T-helper 1 cell (primary cell): ENCODE measurements around the gene MYO16.

ENCODE experiments used
- DNase-seq, 5 donors: peaks; one replicate each; pipeline ENCODE4 v3.0.0-alpha.2; 2012 to 2020

Gene MYO16

DNA sequence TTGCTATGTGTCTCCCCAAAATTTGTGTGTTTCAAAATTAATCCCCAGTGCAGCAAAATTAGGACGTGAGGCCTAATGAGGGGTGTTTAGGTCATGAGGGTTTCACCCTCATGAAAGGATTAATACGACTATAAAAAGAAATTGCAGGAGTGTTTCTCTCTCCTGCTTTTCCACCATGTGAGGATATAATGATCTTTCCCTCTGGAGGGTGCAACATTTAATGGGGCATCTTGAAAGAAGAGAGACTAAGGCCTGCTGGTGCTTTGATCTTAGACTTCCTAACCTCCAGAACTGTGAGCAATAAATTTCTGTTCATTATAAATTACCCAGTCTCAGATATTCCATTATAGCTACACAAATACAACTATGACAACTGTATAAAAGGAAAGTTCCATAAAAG, 183.2 kb downstream of the MYO16 start:
- no peak for DNase-seq

- no peak for DNase-seq
Observed at GRCh38 chr13:108813587-108814170, 184.3 kb downstream of the MYO16 start.

GRCh38 chr13:108816375-108816774, 187.0 kb downstream of the MYO16 start:
- no peak for DNase-seq

- DNase-seq: no peak
Observed at GRCh38 chr13:108827646-108828045, 198.2 kb downstream of the MYO16 start.

GRCh38 chr13:108828086-108828815, 198.8 kb downstream of the MYO16 start:
- DNase-seq: no peak

DNA sequence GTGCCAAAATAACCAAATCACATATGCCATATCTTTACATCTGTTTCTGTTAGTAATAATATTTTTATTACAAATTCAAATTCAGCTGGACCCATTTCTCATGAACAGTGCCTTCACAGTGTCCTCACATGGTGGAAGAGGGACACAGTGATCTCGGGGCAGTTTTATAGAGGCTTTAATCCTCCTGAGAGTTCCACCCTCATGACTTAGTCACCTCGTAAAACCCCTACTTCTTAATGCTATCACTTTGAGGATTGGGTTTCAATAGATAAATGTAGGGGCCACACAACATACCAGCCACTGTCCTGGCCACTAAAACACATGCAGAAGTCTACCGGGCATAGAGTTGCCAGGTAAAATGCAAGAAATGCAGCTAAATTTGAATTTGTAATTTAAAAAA, 201.5 kb downstream of the MYO16 start:
- DNase-seq: no peak

DNA sequence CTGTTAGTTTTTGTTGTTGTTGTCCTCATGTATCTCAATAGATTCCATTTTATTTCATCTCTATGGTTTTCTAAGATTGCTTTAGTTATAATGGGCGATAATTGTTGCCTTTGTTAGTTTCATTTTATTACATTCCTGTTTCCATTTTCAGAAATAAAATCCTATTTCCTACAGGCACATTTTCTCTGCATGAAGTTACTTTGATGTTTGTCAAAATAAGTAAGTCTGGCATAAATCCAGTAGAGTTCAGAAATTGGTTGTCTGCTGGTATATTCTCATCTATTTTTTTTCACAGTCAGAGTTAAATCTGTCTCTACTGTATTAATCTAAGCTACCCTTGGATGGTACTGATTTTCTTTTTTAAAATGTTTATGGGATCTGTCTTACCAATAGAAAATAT, 204.1 kb downstream of the MYO16 start:
- no peak for DNase-seq

- DNase-seq: no peak
Observed at GRCh38 chr13:108834193-108834592, 204.8 kb downstream of the MYO16 start.

DNA sequence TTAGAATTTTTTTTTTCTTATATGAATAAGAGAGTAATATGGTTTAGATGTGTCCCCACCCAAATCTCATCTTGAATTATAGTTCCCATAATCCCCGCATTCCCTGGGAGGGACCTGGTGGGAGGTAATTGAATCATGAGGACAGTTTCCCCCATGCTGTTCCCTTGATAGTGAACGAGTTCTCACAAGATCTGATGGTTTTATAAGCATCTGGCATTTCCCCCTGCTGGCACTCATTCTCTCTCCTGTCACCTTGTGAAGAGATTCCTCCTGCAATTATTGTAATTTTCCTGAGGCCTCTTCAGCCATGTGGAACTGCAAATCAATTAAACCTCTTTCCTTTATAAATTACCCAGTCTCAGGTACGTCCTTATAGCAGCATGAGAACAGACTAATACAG, 205.7 kb downstream of the MYO16 start:
- no peak for DNase-seq

DNA sequence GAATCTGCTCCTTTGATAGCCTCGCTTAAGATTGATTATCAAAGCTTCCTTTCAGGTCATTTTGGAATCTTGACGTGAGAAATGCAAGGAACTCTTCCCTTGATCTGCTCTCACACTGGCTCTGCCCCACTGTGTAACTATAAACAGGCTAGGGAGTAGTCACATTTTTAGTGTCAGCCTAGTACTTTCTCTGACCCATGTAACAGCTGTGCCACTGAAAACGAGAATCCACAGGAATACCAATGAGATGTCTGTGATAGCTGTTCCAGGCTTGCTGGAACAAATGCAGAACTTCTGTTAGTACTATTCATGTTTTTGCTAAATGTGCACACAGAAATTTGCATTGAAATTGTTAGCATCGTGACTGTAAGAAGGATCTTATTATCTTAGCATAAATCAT, 221.3 kb downstream of the MYO16 start:
- no peak for DNase-seq

DNA sequence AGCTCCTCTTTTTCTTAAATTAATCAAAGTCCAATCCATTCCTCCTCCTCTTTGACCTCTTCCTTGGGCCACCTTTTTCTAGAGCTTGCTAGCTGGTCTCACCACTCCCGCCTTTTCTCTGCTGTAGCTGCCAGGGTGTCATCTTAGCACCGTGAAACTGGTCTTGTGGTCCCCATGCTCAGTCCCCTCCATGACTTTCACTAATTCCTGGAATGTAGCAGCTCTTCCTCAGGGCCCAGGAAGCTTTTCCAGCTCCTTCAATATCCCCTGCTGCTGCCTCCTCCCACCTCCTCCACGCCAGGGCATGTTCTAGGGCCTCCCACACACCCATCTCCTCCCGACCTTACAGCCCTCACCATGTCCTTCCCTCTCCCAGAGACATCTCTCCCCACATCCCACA, 222.2 kb downstream of the MYO16 start:
- DNase-seq: no peak

- no peak for DNase-seq
Observed at GRCh38 chr13:108853031-108853430, 223.6 kb downstream of the MYO16 start.

- no peak for DNase-seq
Observed at GRCh38 chr13:108855737-108856387, 226.5 kb downstream of the MYO16 start.

DNA sequence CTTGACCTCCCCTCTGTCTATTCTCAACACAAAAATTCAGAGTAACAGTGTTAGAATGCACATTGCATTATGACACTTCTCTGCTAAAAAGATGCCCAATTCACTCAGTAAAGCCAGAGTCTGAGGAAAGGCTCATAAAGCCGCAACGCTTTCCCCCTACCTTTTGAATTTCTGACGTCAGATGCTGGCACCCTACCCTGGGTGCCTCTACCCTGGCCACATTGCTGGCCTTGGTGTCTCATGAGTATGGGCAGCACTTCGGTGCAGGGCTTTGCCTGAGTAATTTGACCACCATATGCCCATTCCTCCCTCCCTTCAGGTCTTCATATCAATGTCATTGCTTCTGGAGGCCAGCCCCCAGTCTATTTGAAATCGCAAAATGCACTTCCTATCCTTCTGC, 229.3 kb downstream of the MYO16 start:
- DNase-seq: no peak

DNA sequence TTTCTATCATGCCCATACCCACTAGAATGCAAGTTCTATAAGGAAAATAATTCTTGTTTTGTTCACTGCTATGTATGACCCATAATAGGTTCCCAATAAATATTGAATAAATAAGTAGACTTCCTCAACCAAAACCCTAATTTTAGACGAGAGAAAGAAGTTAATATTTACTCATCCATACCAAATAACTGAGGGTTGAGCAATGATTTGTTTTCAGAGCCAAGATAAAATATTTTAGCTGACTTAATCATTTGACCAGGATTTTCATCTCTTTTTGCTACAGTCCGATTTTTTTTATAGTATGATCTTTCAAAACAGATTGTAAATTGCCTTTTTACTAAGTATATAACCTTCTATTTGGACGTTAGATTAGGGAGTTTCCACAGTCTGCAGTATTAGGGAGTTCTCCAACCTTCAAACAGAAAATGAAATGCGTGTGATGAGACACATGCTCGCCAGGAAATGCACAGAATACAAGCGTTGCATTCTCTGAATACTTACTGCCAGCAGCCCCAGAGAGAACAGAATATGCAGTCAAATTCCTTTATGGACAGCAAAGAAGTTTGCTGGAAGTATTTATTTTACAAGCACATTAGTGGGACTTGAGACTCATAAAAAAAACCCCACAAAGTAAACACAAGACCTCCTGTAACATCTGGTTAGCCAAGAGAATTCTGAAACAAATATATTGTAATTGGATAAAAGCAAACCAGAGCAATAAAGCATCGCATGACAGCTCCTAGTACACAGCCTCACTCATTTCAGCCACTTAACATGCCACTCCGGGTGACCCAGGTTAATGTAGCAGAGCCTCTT, 230.0 kb downstream of the MYO16 start:
- DNase-seq: no peak

GRCh38 chr13:108860418-108860817, 231.0 kb downstream of the MYO16 start:
- no peak for DNase-seq

DNA sequence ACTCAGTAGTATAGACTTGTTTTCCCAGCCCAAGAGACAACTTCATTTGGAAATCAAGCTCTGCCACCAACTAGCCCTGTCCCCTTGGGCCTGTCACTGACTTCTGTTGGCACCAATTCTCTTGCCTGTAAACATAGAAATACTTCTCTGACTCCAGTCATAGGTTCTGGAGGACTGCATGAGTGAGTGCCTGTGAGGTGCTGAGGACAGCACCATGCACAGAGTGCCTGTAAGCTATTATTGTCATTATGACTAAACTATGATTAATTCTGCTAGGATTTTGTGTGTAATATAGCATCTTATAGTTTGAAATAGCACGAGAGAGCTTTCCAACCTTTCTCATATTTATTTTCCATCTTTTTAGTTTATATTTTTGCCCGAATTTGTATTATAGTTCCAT, 247.9 kb downstream of the MYO16 start:
- DNase-seq: no peak

- DNase-seq: no peak
Observed at GRCh38 chr13:108878732-108879131, 249.3 kb downstream of the MYO16 start.

DNA sequence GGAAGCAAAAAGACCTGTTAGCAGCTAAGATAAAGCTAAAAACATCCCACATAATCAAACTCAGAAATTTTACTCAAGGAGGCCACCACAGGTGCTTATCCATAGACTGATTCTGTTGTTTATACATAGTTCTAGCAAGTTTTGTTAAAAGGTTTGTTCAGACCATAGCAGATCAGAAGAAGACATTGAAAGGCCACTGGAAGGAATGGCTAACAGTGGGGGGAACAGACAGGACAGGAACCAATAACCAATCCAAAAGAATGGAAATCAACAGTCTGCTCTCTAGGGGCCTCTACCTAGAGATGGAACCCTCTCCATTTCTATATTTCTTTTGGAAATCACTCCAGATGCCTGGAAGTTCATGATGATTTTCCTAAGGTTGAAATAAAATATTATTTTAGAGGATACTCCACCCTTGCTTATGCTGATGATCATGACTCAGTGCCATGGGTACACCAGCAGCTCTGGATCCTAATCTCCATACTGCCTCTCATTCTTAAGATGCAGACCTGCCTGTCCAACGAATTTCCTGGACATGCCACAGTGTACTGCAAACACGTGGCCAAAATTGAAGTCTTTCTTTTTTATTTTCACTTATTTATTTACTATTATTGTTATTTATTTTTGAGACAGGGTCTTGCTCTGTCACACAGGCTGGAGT, 260.0 kb downstream of the MYO16 start:
- no peak for DNase-seq

- peak in 1 of 5 donors; percentile 7 for DNase-seq
Observed at GRCh38 chr13:108895220-108895704, 265.9 kb downstream of the MYO16 start.

DNA sequence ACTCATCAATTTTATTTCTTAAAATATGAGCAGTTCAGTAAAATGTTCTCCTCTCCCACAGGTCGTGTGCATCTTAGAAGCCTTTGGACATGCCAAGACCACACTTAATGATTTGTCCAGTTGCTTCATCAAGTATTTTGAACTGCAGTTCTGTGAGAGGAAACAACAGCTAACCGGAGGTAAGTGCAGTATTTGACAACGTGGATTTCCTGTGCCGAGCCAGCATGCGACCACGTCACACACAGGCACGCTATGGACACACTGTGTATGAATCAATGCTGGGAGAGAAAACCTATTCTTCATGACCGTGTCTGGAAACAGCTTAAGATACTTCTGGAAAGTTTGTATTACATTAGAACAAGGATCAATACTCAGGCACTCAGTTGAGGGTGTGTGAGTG, 268.5 kb downstream of the MYO16 start:
- peak in 1 of 5 donors; percentile 36 for DNase-seq

DNA sequence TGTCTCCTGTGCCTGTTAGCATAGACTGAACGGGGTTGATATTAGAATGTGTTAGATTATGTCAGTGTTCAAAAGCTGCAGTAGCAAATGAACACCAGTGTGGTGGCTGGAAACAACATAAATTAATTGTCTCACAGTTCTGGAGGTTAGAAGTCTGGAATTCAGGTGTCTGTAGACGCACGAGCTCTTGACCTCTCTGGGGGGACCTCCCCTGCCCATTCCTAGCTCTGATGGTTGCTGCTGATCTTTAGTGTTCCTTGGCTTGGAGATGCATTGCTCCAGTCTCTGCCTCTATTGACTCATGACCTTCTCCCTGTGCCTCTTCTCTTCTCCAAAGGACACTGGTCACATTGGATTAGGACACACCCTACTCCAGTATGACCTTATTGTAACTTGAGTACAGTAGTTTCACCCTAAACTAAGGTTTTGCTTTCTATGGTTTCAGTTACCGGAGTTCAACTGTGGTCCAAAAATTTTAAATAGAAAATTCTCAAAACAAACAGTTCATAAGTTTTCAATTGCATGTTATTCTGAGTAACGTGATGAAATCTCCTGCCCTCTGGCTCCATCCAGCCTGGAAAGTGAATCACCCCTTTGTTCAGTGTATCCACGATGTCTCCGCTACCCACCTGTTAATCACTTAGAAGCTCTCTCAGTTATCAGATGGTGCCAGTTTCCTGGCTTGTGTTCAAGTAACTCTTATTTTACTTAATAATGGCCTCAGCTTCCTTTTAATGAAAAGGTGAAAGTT, 273.2 kb downstream of the MYO16 start:
- no peak for DNase-seq
